Central memory CD4-positive, alpha-beta T cell (primary cell): ENCODE results near the gene INSYN1.
"Not testable (repeated sequence)": the region's sequence is repeated elsewhere in the genome, so short reads cannot be mapped to it uniquely, and the experiment has no call there.

Source experiments
- DNase-seq: peaks from one replicate; pipeline ENCODE4 v3.0.0; 2022

INSYN1 gene

GRCh38 chr15:73748730-73749129 is 4.4 kb downstream of the INSYN1 start:
- DNase-seq: no peak

DNA sequence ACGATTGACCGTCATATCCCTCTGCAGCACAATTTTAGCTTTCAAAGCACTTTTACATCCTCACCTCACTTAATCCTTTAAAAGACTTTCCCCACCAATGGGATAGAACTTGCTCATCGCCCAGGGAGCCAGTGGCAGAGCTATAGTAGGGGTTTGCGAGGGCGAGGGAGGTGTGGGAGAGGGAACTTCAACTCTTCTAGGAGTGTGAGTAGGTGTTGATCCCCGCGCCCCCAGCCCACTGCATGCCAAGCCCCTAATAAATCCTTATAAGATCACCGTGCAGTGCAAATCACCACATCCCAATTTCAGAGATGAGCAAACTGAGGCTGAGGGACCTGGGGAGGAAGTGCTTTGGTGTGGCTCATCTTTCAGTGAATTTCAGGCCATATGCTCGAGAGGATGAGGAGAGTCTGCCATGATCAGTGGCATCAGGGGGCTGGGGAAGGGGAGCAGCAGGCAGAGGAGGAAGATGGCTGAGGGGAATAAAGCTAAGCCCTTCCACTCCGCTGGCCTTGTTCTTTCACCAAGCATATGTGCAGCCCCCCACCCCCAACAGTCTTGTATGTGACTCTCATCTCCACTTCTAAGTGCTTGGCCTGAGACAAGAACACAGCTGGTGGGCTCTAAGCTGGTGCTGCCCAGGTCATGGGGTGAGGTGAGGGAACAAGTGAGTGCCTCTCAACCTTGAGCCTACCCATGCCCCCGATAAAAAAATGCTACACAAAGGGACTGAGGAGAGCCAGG is 5.1 kb downstream of the INSYN1 start:
- DNase-seq: no peak

- DNase-seq: no peak
Observed at GRCh38 chr15:73746883-73747282, 6.3 kb downstream of the INSYN1 start.

GRCh38 chr15:73746261-73746660 is 6.9 kb downstream of the INSYN1 start:
- DNase-seq: no peak

DNA sequence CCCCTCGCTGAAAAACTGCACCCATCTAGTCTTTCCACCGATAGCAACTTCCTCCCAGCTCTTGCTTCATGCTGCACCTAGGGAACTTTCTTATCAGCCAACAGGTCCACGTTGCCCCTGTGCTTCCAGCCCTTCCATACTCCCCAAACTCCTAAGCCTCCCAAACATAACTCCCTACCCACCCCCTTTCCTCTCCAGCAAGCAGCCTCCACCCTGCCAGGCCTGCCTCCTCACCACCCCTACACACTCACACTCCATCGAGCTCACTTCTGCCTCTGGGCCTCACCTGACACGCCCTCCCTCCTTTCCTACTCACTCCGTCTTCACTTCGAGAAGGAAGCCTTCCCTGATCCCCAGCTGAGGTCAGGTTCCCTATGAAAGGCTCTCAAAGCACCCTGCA is 8.1 kb downstream of the INSYN1 start:
- no peak for DNase-seq

- DNase-seq: no peak
Observed at GRCh38 chr15:73744293-73744692, 8.9 kb downstream of the INSYN1 start.

DNA sequence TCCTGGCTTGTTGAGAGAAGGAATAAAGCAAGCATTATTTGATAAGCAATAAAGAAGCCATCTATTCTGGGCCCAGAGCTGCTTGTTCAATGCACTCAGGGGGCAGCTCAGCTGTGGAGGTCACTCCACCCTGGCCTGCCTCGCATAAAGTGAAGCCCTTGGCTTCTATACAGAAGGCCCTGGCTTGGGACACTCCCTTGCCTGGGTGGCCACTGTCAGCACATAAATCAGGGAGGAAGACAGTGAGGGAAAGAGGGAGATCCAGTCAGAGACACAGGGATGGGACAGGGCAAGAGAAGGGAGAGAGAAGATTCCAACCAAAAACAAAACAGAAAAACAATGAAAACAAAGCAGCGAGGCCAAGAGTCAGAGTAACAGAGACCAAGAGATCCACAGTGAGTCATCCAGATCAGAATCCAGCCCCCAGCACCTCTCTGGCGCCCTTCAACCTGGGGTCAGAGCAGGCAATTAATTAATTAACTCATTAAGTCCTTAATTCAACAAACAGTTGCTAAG is 11.8 kb downstream of the INSYN1 start:
- no peak for DNase-seq

DNA sequence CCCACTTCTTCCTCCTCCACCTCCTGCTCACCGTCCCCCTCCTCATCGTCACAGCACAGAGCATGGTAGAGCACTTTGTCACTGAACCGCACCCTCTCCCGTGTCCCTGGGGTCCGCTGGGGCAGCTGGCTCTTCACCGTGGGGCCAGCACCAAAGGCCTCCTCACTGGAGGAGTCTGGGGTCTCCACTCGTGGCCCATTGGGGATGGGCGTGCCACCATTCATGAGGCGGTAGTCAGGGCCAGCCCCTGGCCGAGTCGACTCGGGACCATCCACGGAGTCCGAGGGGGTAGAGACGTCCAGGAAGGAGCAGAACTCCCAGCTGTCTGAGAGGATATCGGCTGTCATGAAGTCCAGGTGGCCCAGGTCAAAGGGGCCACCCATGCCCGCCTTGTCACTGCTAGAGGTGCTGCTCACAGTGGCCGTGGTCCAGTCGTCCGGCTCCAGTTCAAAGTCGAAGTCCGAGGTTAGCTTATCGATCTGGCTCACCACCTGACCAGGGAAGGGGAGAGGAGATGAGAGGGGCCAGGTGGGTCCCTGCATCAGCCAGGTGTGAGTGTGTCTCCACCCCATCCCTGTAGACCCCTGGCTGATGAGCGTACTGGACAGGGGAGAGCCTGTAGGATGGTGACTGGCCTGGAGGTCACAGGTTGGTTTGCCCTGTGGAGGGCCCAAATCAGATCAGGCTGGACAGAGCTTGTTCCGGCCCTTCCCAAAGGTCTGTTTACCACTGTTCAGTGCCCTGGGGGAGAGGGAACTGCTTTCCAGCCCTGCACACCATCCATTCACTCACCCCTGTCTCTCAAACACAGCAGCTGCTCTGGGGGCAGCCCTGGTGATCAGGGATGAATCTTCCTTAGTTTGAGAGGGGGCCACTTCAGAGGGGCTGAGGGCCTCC is 12.8 kb downstream of the INSYN1 start:
- DNase-seq: no peak

DNA sequence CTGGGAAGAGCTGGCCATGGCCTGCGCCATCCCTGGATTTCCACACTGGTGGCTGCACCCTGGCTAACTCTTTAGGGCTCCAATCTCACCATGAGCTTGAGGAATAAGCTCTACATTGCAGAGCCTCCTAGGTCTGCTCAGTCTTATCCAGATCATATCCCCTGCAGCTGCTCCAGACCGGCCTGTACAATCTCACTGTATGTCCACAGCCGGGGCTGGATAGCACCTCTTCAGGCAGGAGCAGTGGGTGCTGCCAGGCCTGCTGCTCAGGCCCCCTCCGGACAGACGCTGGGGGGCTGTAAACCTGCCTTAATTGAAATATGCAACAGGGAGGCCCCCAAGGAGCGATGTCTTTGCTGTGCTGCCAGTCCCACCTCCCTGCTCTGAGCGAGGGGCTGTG is 15.6 kb downstream of the INSYN1 start:
- no peak for DNase-seq

- no peak for DNase-seq
Observed at GRCh38 chr15:73732930-73733329, 20.2 kb downstream of the INSYN1 start.

DNA sequence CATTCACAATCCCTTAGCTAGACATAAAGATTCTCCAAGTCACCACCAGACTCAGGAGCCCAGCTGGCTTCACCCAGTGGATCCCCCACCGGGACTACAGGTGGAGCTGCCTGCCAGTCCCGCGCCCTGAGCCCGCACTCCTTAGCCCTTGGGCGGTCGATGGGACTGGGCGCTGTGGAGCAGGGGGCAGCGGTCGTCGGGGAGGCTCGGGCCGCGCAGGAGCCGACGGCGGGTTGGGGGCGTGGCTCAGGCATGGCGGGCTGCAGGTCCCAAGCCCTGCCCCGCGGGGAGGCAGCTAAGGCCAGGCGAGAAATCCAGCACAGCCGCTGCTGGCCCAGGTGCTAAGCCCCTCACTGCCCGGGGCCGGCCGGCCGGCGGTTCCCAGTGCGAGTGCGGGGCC is 21.1 kb downstream of the INSYN1 start:
- not testable (repeated sequence) for DNase-seq

- no peak for DNase-seq
Observed at GRCh38 chr15:73727330-73727976, 25.7 kb downstream of the INSYN1 start.

DNA sequence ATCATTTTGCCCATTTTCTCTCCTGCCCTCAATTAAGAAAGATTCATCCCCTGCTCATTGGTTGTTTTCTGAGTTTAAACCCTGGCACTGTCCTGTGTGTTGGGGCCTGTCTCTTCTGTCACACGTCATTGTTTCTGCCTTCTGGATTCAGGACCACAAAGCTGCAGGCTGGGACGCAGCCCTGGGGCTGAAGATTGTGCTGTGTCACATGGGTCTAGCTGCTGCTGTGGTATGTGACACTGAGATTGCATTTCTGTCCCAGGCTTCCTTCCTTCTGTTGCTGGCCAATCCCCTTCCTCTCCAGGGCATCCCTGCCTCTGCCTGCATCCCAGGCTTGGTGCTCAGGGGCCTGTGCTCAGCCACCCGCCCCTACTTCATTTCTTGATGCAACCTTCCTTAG is 28.9 kb downstream of the INSYN1 start:
- no peak for DNase-seq

- DNase-seq: no peak
Observed at GRCh38 chr15:73723191-73723590, 30.0 kb downstream of the INSYN1 start.

DNA sequence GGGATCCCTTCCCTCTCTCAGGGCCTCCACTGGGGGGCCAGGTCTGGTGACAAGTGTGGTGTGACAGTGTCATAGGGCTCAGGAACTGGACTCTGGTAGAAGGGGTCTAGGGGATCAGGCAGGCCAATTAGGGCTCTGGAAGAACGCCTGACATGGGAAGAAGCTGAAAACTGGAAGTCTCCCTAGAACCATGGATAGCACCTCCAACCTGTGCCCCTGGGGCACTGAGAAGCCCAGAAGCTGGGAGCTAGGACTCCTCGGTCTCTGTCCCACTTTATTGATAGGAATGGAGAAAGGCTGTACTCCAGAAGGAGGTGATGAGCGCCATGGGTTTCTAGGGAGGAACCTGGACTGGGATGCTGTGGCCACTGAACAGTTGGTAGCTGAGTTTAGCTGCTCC is 30.7 kb downstream of the INSYN1 start:
- DNase-seq: no peak

GRCh38 chr15:73718694-73719093 is 34.5 kb downstream of the INSYN1 start:
- no peak for DNase-seq

DNA sequence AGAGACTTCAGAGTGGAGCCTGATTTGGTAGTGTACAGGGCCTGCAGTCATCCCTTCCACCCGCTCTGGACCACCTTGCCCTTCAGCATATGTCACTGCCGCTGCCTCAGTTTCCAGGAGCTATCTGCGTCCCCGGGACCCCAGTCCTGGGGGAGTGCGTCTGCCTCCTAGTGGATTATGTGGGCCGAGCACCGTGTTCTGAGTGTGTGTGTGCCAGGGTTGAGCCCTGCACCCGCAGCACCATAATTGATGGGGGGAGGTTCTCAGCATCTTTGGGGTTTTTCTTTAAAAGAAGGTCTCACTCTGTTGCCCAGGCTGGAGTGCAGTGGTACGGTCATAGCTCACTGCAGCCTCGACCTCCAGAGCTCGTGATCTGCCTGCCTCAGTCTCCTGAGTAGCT is 35.3 kb downstream of the INSYN1 start:
- DNase-seq: no peak

DNA sequence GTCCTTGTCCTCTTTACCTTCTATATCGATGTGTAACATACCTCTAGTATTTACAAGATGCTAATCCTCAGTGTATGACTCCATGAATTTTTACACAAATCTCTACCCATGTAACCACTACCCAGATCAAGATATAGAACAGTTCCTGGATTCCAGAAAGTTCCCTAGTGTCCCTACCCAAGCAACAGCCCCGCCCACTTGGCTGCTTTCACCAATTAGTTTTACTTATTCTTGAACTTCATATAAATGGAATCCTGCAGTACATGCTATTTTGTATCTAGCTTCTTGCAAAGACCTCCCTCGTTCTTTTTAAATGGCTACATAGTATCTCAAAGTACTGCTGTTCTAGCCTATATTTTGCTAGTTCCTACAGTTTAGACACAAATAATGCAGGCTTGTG is 35.9 kb downstream of the INSYN1 start:
- no peak for DNase-seq

GRCh38 chr15:73716417-73716816 is 36.7 kb downstream of the INSYN1 start:
- DNase-seq: no peak

GRCh38 chr15:73715417-73715816 is 37.7 kb downstream of the INSYN1 start:
- DNase-seq: no peak

DNA sequence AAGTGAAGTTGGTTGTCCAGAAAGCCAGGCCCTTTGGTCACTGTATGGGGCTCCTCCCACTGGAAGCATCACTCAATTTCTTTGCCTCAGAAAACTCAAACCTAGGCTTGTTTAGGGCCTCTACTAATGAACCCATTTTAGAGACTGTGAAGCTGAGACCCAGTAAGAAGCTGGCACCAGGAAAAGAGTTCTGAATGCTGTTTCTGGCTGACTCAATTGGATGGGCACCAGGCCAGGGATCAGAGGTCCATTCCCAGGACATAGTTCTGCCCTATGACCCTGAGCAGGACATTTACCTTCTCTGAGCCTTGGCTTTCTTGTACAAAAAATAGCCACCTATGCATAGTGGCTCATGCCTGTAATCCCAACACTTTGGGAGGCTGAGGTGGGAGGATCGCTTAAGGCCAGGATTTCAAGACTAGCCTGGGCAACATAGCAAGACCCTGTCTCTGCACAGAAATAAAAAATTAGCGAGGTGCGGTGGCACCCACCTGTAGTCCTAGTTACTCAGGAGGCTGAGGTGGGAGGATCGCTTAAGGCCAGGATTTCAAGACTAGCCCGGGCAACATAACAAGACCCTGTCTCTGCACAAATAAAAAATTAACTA is 38.4 kb downstream of the INSYN1 start:
- DNase-seq: no peak

GRCh38 chr15:73712107-73712506 is 41.0 kb downstream of the INSYN1 start:
- DNase-seq: no peak

DNA sequence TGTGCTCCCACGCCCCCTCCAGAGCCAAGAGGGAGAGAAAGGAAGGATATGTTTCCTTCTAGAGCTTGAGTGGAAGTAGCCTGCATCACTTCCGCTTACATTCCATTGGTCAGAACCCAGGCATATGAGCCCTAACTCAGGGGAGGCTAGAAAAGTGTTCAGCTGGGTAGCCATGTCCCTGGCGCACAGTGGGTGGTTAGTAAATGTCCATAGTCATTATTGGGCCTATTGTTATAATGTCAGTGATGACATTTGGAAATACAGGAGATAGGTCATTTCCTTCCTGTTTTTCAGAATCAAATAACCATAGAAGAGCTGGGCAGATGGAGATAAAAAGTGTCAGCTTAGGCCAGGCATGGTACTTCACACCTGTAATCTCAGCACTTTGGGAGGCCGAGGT is 41.6 kb downstream of the INSYN1 start:
- DNase-seq: no peak
